Measurements from ENCODE around the gene RXFP1.

Gene RXFP1

GRCh38 chr4:158541506-158541905 is 19.8 kb downstream of the RXFP1 start:
- TF ChIP-seq, protein P1, sequence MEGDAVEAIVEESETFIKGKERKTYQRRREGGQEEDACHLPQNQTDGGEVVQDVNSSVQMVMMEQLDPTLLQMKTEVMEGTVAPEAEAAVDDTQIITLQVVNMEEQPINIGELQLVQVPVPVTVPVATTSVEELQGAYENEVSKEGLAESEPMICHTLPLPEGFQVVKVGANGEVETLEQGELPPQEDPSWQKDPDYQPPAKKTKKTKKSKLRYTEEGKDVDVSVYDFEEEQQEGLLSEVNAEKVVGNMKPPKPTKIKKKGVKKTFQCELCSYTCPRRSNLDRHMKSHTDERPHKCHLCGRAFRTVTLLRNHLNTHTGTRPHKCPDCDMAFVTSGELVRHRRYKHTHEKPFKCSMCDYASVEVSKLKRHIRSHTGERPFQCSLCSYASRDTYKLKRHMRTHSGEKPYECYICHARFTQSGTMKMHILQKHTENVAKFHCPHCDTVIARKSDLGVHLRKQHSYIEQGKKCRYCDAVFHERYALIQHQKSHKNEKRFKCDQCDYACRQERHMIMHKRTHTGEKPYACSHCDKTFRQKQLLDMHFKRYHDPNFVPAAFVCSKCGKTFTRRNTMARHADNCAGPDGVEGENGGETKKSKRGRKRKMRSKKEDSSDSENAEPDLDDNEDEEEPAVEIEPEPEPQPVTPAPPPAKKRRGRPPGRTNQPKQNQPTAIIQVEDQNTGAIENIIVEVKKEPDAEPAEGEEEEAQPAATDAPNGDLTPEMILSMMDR (IDR thresholded peaks at IDR 0.05), result no peak

DNA sequence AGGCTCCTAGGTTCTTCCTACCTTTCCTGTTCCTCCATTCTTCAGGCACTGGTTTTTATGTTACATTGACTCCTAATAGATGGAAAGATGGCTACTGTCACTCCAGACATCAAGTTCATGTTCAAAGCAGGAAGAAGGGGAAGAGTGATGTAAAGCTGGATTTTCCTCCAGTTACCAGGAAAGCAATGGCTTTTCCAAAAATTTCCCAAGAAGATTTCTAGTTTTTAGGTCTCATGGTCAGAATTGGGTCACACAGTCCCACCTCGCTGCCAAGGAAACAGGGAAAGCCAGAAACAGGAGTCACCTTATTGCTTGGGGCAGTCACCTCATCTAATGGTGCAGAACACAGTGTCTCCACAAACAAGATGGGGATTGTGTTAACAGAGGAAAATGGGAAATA is 21.5 kb downstream of the RXFP1 start:
- TF ChIP-seq, protein P1 (IDR thresholded peaks at IDR 0.05), result no peak

GRCh38 chr4:158544141-158544540 is 22.5 kb downstream of the RXFP1 start:
- TF ChIP-seq, protein P1 (IDR thresholded peaks at IDR 0.05), result no peak

DNA sequence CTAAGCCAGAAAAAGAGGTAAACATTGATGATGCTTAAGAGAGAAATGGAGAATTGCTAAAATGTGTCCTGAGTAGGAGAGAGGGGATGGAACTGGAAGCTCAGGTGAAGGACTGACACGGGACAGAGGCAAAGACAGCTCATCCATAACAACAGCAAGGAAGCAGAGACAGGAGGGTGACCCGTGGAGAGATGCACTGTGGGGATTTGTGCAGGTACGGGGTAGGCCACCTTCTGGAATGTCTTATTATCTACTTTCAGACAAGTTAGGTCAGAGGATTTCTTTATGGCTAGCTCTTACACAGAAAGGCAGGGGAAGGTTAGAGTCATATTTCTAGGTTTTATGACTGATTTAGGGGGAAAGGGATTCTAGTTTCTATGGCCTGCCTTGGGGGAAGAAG is 31.7 kb downstream of the RXFP1 start:
- TF ChIP-seq, protein P1 (IDR thresholded peaks at IDR 0.05), result no peak

DNA sequence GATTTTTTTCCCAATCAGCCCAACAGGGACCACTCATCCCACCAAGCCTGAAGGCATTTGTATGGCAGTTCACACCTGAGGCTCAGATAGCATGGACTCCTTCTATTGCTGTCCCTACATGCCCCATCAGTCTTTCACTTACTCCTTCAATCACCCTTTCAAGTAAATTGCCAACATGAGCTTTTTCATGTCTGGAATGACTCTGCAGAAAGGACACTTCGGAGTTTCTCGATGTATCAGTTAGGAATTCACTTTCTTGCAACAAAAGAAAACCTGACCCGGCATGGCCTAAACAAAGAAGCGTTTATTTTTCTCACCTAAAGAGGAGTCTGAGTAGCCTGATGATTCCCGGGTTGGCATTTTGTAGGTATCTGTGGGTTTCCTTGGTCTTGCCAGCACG is 38.6 kb downstream of the RXFP1 start:
- TF ChIP-seq, protein P1 (IDR thresholded peaks at IDR 0.05), result no peak

DNA sequence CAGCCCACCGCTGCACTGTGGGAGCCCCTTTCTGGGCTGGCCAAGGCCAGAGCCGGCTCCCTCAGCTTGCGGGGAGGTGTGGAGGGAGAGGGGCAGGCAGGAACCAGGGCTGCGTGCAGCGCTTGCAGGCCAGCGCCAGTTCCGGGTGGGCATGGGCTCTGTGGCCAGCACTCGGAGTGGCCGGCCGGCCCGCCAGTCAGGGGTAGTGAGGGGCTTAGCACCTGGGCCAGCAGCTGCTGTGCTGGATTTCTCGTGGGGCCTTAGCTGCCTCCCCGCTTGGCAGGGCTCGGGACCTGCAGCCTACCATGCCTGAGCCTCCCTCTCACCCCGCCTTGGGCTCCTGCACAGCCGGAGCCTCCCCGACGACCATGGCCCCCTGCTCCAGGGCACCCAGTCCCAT is 45.2 kb downstream of the RXFP1 start:
- TF ChIP-seq, protein P1 (IDR thresholded peaks at IDR 0.05), result no peak

GRCh38 chr4:158571736-158572135 is 50.1 kb downstream of the RXFP1 start:
- TF ChIP-seq, protein P1 (IDR thresholded peaks at IDR 0.05), result no peak

DNA sequence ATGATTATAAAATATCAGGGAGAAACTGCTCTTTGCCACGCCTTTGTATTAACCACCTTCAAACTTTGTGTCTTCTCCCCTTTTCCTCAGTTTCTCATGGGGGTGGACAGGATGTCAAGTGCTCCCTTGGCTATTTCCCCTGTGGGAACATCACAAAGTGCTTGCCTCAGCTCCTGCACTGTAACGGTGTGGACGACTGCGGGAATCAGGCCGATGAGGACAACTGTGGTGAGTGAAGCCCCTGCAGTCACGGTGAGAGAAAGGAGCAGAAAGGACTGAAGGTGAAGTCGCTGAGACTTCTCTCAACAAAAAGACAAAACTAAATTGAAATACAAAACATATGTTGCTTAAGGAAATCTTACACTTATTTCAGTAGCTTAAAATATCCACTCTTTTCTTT is 50.9 kb downstream of the RXFP1 start:
- TF ChIP-seq, protein P1 (IDR thresholded peaks at IDR 0.05), result no peak
